Ureter (tissue), 1 donor: ENCODE measurements around the gene GLIS1. TPM values are rescaled to one million over a fixed set of nuclear protein-coding genes. Genes with fewer than 3 reads are reported as not detected.
"Not testable (repeated sequence)": the region's sequence is repeated elsewhere in the genome, so short reads cannot be mapped to it uniquely, and the experiment has no call there.

Experiments used
- DNase-seq: peaks from one replicate; pipeline ENCODE4 v3.0.0-alpha.2; 2020; ENCODE audit warnings: low spot score
- total RNA-seq: library from RNA; stranded (reverse); gene quantifications from one replicate; pipeline ENCODE4 v1.2.4, GENCODE V29; 2023
- donor health status: DM: yes; HTN: yes; CAD: no.

The GLIS1 gene
- total RNA-seq, 1 donor from 2014 or later: 2.7 TPM

DNA sequence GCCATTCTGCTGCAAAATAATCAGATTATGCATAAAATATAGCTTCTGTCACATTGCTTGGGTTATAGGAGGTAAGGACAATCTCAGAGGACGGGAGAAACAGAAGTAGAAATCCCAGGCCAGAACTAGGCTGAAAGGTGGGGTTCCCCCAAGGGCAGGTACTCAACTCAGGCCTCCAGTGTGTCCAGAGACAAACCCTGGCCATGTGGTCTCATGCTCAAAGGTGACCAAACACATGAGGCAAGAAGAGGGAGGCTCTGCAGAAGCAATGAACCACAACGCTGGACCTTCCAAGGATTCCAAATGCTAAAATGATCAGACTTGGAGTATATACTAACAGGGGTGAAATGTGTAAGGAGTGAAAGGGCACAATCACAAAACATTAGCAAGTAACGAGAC is 176.0 kb downstream of the GLIS1 start:
- no peak for DNase-seq

DNA sequence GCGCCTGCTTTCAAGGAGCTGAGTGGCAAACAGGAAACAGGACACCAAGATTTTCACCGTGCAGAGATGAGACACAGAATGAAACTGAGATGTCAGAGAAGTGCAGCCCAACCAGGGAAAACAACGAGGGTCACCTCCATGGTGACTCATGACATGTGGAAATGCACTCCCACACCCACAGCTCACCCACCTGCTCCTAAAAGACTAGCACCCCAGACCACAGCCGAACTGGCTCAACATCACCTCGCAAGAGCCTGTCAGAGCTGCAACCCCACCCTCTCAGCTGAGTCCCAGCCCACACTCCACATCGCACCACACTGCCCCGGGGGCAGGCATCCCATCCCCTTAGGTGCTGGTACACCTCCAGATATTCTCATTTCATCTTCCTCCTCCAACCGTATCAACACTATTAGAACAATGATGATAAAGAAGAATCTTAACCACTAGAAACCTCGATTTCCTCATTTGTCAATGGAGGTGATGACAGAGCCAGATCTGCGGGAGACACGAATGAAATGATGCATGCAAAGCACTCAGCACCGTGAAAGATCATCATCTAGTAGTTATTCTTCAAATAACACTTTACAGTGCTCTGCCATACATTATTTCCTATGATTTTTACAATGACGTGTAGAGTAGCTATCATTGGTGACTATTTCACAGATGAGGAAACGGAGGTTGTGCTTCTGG is 176.5 kb downstream of the GLIS1 start:
- no peak for DNase-seq

DNA sequence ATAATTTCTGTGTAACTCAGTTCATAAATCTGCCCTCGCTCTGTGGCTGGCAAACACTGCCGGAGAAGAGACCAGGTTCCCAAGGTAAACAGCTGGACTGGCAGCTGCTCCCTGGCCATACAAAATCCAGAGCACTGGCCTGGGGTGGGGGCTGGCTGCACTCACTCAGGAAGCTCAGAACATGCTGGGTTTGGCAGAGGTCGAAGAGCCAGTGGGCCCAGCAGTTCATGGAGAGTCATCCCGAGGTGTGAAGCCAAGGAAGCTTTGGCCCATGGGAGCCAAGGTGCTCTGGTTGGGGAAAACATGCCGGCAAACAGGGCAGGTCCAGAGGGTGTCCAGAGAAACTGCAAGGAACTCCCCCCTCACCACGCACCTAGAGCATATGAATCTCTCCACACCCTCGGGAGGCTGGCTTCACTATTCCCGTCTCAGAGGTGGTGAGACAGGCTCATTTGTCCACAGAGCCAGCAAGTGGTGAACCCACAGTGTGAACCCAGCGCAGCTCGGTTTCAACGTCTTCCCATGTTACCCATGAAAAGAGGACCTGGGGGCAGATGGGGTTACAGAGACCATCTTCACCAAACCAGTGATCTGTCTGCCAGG is 177.4 kb downstream of the GLIS1 start:
- DNase-seq: no peak

DNA sequence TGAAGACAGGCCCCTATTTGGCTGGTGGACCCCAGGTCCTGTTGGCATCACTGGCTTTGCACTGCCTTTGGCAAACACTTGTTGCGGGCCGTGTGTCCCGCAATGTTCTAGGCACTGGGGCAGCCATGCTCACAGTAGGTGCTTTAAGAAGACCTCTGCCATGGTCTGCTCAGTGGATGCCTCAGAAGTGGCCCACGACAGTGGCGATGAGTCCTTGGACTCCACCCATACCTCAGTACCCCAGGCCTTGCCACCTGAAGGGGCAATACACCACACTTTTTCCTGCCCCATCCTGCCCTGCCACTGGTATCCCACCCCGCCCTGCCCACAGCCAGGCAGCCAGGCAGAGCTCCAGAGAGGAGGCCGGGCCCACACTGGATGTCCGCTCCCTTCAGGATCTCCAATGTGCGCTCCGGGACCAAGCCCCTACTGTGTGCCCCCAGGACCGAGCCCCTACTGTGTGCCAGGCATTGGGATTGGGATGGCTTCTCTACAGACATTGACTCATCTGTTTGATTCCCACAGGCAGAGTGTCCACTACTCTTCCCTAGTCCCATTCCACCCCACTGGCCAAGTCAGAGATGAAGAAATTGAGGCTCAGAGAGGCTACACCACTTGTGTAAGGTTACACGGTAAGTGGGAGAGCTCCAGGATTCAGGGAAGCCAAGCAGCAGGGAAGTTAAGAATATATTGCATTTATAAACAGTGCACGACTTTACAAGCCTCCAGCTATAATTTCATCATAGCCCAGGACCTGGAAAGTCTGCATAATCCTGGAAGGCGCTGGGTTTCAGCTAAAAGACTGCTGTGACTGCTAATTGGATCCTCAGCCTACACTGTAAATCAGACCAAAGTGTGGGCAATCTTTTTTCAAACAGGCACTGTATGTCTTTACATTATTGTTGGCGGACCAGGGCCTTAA is 178.1 kb downstream of the GLIS1 start:
- no peak for DNase-seq

DNA sequence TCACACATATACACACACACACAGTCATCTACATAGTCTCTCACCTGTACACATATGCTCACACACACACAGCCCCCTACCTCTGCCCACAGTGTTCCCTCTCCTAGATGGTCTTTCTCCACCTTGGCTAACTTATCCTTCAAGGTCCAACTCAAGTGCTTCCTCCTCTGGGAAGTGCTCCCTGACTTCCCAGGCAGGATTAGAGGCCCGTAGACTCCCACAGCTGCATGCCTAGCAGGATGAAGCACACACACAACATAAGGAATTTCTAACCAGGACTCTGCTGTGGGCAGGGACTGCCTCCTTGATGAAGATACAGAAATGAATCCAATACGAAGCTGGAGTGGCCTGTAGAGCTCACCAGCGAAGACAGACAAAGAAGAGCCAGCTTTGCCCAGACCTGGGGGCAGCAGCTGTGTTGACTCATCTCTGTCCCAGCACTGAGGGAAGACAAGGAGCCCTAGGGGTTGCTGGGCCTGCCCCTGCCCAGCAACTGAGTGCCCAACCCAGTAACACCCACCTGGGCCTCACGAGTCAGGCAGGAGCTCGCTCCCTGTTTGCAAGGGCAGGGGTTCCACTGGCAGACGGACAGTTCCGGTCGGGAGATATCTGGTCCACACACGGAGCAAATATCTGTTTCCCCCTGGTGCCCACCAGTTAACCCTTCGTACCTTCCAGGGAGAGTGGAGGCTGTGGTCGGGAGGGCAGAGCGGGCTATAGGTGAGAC is 178.9 kb downstream of the GLIS1 start:
- no peak for DNase-seq

DNA sequence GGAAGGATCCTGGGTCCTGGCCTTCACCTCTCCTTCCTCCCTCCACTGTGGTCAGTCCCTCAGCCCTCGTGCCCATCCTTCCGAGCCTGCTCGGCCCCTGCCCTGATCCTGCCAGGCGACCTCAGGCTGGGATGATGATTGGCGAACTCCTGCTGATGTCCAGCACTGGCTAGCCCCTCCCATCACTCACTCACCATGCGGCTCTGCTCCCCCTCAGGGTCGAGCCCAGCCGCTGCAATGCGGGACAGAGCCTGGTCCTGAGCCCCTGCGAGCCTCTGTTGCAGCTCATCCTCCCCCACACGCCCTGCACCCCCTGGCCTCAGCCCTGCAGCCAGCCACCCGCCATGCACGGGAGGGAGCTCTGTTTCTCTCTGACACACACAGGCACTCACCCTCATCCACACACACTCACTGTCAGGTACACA is 179.6 kb downstream of the GLIS1 start:
- no peak for DNase-seq

DNA sequence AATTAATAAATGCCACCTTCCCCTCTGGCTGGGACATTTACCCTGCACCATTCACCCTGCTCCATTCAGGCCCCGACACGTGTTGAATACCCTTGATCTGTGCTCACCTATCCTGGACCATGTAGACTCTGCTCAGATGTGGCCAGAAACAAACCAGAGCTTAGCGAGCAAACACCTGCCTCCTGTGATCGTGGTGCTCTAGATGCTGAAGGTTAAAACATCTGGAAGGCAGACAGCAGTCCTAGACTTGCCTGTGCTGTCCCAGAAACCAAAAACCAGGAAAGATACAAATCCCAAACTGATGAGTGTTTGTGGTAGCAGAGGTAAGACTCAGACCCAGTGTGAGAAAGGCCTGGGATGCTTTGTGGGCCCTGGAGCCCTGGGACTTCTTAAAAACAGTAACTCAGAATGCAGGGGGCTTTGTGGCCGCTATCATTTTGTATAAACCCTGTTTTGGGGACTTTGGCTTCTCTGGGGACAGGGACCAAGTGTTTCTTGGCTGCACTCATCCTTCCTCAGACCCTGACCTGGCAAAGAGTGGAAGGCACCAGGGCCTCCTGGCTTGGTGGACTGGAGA is 180.1 kb downstream of the GLIS1 start:
- no peak for DNase-seq

DNA sequence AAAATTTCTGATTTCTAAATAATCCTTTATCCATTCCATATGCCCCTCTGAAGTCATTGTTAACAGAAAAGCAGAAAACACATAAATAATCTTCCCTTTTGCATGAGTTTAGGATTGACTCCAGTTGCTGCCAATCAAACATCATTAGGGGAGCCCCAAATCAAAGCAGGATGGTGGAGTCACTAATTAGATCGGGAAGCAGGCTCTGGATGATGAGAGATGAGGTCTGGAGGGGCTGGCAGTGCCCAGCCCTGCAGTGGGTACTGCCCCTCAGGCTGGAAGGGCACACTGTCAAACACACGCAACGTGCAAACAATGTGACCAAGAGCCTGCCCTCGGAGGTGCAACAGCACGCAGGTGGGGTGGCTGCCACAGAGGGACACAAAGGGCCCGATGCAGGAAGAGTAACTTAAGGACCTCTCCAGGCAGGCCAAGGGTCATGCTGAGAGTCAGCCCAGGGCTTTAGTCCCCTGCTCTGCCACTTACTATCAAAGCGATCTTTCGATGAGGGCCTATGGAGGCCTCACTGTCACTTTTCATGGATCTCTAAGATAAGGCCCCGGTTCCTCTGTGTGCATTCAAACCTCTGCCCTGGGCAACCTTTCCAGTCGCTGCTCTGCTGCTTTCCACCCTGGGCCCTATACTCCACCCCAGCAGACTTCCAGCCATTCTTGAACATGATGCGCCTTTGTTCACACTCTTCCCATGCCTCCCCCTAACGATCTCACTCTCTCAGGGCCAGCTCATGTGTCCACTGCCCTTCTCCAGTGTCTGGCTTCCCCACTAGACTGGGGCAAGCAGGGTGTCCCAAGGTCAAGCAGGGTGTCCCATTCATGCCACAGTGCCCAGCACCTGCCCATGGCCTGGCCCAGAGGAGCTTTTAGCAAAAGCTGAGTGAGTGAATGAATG is 180.9 kb downstream of the GLIS1 start:
- no peak for DNase-seq

DNA sequence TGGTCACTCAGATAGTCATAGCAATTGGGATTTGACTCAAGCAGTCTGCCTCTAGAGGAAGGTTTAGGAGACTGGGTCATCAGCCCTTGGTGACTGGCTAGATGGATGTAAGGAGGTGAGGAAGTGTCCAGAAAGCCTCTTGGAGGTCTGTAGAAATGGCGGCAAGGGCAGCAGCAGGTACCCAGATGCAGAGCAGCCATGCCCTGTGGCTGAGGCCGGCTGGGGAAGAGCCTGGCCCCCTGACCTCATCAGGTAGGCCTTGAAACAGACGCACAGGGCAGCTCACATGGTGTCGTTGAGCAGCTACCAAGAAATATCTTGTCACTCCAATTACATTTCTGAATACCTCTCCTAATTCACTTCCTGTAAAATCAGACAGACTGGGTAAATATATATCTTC is 181.6 kb downstream of the GLIS1 start:
- DNase-seq: no peak

DNA sequence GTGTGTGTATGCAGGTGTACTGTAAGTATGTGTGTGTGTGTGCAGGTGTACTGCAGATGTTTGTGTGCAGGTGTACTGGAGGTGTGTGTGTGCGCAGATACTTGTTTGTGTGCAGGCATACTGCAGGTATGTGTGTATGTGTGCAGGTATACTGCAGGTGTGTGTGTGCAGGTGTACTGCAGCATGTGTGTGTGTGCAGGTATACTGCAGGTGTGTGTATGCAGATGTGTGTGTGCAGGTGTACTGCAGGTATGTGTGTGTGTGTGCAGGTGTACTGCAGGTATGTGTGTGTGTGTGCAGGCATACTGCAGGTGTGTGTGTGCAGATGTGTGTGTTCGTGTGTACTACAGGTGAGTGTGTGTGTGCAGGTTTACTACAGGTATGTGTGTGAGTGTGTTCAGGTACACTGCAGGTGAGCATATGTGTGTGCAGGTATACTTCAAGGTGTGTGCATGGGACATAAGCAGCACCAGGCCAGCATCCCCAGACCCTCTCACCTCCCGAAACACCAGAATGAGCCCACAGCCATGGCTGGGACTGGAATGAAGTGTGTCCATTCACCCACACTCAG is 182.2 kb downstream of the GLIS1 start:
- DNase-seq: no peak

DNA sequence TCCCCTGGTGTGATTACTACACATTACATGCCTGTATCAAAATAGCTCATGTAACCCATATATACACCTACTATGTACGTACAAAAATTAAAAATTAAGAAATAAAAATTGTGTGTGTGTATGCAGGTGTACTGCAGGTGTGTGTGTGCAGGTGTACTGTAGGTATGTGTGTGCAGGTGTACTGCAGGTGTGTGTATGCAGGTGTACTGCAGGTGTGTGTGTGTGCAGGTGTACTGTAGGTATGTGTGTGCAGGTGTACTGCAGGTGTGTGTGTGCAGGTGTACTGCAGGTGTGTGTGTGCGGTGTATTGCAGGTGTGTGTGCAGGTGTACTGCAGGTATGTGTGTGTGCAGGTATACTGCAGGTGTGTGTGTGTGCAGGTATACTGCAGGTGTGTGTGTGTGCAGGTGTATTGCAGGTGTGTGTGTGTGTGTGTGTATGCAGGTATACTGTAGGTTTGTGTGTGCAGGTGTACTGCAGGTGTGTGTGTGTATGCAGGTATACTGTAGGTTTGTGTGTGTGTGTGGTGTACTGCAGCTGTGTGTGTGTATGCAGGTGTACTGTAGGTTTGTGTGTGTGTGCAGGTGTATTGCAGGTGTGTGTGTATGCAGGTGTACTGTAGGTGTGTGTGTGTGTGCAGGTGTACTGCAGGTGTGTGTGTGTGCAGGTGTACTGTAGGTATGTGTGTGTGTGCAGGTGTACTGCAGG is 183.2 kb downstream of the GLIS1 start:
- DNase-seq: not testable (repeated sequence)

DNA sequence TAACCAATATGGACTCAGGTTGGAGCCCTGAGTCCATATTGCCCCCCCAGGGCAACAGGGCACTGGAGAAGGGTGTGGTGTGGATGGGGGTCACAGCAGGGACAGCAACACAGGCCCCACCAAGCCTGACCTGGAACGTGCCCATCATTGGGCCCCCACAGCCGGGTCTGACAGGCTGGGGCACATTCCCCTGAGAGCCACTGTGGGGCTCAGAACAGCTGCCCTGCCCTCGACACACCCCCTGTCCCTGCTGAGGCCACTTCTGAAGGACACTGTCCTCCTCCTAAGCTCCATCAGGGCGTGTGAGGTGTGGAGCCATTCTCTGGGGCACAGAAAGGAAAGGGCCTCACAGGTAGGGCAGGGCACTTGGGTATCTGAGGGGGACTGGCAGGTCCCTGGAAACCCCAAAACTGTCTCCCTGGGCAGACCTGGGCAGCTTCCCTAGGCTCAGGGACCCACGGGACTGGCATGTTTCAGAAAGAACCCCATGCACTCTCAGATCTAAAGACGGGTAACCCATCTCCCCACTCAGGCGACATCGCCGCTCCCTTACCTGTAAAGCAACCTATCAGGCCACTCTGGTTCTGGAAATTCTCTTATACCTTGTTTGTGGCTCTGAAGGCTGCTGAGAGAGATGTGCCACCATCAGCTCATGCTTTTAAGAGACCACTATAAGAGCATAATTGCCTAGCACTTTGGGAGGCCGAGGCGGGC is 184.2 kb downstream of the GLIS1 start:
- DNase-seq: no peak

DNA sequence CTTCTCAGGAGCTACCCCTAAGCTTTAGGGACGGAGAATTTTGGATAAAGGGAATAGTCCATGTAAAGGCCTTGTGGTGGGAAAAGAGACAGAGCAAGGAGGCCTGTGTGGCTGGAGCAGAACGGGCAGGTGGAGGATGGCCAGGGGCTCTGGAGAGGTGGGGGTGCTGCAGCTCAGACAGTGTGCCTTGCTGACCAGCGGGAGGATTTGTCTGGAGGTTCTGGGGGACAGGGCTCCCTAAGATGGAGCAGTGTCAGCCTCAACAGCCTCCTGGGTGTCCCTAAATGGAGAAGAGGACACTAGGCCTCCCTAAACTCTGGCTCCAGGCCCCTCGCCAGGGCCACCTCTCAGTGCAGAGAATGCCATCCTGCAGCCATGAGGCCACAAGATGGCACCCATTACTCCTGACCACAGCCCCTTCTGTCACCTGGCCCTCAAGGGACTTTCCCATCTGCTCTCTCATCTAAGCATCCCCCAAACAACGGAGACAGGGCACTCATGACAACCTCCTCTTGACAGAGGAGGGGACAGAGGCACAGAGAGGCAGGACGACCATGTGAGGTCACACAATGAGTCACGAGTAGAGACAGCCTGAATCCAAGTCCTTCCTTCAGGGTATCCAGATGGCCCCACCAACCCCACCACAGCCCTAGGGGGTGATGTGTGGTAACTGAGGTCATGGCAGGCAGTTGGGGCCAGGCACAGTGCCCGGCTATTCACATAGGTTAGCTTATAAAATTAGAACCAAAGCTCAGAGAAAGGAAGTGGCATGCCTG is 185.0 kb downstream of the GLIS1 start:
- no peak for DNase-seq

DNA sequence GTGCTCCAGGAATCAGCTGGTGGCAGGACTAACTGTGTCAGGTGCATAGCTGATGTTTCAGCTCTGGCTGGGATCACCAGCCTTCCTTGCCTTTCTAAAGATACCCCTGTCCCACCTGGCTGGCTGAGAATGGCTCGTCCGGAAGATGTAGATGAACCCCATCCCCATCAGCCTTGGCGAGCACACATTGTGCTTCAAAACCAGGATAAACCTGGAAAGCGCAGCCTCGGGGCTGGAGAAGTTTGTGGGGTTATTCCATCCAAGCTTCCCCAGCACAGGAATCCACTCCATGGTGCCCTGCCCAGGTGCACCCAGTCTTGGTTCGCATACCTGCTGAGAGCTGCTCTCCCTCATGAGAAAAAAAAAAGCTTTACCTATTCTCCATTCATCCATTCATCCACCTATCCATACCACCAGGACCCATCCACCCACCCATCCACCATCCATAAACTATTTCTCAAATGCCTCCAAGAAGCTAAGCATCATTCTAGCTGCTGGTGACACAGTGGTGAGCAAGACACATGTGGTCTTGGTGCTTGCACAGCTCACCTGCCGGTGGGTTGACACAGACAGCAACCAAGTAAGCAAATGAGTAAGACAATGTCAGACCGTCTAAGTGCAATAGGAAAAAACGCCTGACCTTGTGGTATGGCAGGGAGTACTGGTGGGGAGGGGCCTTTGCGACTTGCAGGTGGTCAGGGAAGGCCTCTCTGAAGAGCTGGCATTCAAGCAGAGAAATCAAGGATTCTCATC is 185.8 kb downstream of the GLIS1 start:
- no peak for DNase-seq

DNA sequence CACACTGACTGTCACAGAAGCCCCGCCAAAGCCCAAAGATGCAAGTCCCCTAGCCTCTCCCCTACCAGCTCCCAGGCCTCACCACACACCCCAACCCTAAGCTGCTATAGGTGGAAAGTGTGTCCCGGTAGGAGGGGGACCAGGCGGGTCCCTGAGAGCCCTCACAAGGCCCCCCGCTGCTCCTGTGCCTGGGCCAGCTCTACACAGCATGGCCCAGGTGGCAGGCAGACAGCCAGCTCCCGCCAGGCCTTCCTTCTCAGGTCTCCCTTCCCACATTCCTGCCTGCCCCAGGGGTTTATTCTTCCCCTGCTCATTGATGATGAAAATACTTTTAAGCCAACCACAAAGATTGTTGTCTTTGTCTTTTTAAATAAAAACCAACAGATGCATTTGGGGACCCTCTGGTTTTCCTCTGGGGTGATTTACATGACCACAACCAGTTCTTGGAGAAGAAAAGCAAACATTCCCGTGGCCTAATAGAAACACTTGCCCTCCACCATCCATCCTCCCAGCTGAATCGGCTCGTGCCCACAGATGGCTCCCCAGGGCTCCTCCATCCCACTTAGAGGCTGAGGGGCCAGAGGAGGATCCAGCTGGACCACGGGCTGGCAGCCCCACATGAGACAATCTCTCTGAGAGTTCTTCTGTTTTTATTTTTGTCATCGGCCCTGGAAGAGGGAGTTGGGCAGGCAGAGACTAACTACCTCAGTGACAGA is 186.7 kb downstream of the GLIS1 start:
- DNase-seq: no peak

DNA sequence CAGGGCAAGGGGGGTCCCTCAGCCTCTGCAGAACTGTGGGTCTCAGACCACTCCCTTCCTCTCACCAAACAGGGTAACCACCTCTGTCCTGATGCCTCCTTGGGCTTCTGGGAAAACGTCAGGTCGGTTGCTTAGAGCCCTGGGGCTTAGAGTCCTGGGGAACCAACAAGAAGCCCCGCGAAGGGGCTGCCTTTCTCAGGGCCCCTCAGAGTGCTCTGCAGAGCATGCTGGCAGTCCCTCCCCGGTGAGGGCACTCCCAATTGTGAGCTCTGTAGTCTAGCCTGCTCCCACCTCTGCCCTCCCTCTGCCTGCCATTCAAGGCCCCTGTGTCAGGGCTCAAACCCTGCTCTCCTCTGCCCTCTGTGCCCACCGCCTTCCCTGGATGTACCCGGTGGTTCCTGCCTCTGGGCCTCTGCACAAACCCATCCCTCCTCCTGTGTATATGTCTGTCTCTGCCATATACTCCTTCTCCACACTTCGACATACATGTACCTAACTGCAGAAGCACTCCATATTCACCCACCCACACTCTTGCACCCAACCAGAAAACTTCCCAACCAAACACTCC is 187.5 kb downstream of the GLIS1 start:
- DNase-seq: no peak
